CD14-positive monocyte (primary cell): ENCODE results near the gene CDH13. TPM values are rescaled to one million over a fixed set of nuclear protein-coding genes. Genes with fewer than 3 reads are reported as not detected.

Source experiments
- DNase-seq, 3 donors: peaks; one replicate each; pipeline ENCODE4 v3.0.0-alpha.2; 2011 to 2022
- H2AFZ ChIP-seq: 2 replicates; pipeline ENCODE4 v1.6.0; 2012; ENCODE audit warnings: mild to moderate bottlenecking, low read depth, low read length, inconsistent platforms; ENCODE audit not compliant: insufficient read depth, poor library complexity, severe bottlenecking
- H3K27ac ChIP-seq, 2 donors: 1 replicate in 1 of 2; 2 replicates in 1 of 2; pipeline ENCODE4 v1.5.1; 2012 to 2013; ENCODE audit warnings: low read length in 2 of 2, control low read depth in 1 of 2, inconsistent platforms in 1 of 2, low read depth in 1 of 2, mild to moderate bottlenecking in 1 of 2
- H3K27me3 ChIP-seq, 2 donors: one replicate each; pipeline versions ENCODE4 v1.6.0 to v1.6.1; 2011 to 2013; ENCODE audit warnings: low read length in 2 of 2; ENCODE audit not compliant: control insufficient read depth in 2 of 2, insufficient read depth in 2 of 2
- H3K36me3 ChIP-seq, 2 donors: replicated peaks in 1 of 2; 1 replicate in 1 of 2; 2 replicates in 1 of 2; pipeline versions ENCODE4 v1.5.1 to v1.6.1; 2012 to 2013; ENCODE audit warnings: low read length in 2 of 2, control low read depth in 1 of 2, inconsistent platforms in 1 of 2, mild to moderate bottlenecking in 1 of 2; ENCODE audit not compliant: insufficient read depth in 2 of 2, control insufficient read depth in 1 of 2
- H3K4me1 ChIP-seq, 2 donors: 1 replicate in 1 of 2; 2 replicates in 1 of 2; pipeline versions ENCODE4 v1.5.1 to v1.6.1; 2012 to 2013; ENCODE audit warnings: low read length in 2 of 2, control low read depth in 1 of 2, inconsistent platforms in 1 of 2, mild to moderate bottlenecking in 1 of 2, moderate library complexity in 1 of 2; ENCODE audit not compliant: insufficient read depth in 2 of 2, control insufficient read depth in 1 of 2
- H3K4me2 ChIP-seq: replicated peaks from 2 replicates; pipeline ENCODE3; 2012; ENCODE audit warnings: low read length, moderate library complexity, mild to moderate bottlenecking; ENCODE audit not compliant: poor library complexity, severe bottlenecking; ENCODE audit errors: extremely low read depth
- H3K4me3 ChIP-seq, 3 experiments: fragments of 200-600 bp in 1 of 3; sonication (generic) in 1 of 3; replicated peaks in 1 of 3; 1 replicate in 2 of 3; 2 replicates in 1 of 3; pipeline ENCODE4 v1.5.1; 2011 to 2013; ENCODE audit warnings: low read length in 3 of 3, mild to moderate bottlenecking in 3 of 3, control low read depth in 2 of 3, low read depth in 2 of 3, inconsistent platforms in 1 of 3, moderate library complexity in 1 of 3
- H3K79me2 ChIP-seq: 2 replicates; pipeline ENCODE4 v1.6.0; 2012; ENCODE audit warnings: mild to moderate bottlenecking, control low read depth, inconsistent platforms, low read length, moderate library complexity; ENCODE audit not compliant: insufficient read depth
- H3K9ac ChIP-seq: 2 replicates; pipeline ENCODE4 v1.6.0; 2017; ENCODE audit warnings: low read length, mild to moderate bottlenecking; ENCODE audit not compliant: insufficient read depth, poor library complexity, severe bottlenecking
- H3K9me3 ChIP-seq, 2 donors: replicated peaks in 1 of 2; 1 replicate in 1 of 2; 2 replicates in 1 of 2; pipeline versions ENCODE4 v1.5.1 to v1.6.1; 2012 to 2013; ENCODE audit warnings: low read length in 2 of 2, control low read depth in 1 of 2; ENCODE audit not compliant: control insufficient read depth in 1 of 2, insufficient read depth in 1 of 2
- H4K20me1 ChIP-seq: 2 replicates; pipeline ENCODE4 v1.6.0; 2012; ENCODE audit warnings: mild to moderate bottlenecking, low read length, control low read depth, moderate library complexity; ENCODE audit not compliant: insufficient read depth
- H3K27ac Mint-ChIP-seq, 7 donors: one replicate each; pipeline ENCODE4 v1.8.0; 2020; ENCODE audit warnings: mild to moderate bottlenecking in 7 of 7, mixed read lengths in 7 of 7, moderate library complexity in 6 of 7, inconsistent platforms in 2 of 7
- H3K27me3 Mint-ChIP-seq, 3 donors: one replicate each; pipeline ENCODE4 v1.8.0; 2021 to 2022; ENCODE audit warnings: low read depth in 3 of 3, mild to moderate bottlenecking in 3 of 3, mixed read lengths in 3 of 3, moderate library complexity in 3 of 3, inconsistent platforms in 1 of 3
- H3K36me3 Mint-ChIP-seq, 2 donors: one replicate each; pipeline ENCODE4 v1.8.0; 2020; ENCODE audit warnings: mixed read lengths in 2 of 2, inconsistent platforms in 1 of 2, mild to moderate bottlenecking in 1 of 2
- H3K4me1 Mint-ChIP-seq: one replicate; pipeline ENCODE4 v1.8.0; 2020; ENCODE audit warnings: mild to moderate bottlenecking, mixed read lengths
- H3K4me3 Mint-ChIP-seq, 2 donors: one replicate each; pipeline ENCODE4 v1.8.0; 2020; ENCODE audit warnings: mild to moderate bottlenecking in 2 of 2, mixed read lengths in 2 of 2, moderate library complexity in 1 of 2
- H3K9me3 Mint-ChIP-seq, 7 donors: one replicate each; pipeline ENCODE4 v1.8.0; 2020 to 2022; ENCODE audit warnings: mixed read lengths in 7 of 7, mild to moderate bottlenecking in 6 of 7, moderate library complexity in 6 of 7, inconsistent platforms in 2 of 7
- WGBS: methylation state at CpG from one replicate; pipeline ENCODE4 v1.1.5; 2013; ENCODE audit warnings: missing lambda C conversion rate; ENCODE audit not compliant: insufficient coverage; 5-methylcytosine and 5-hydroxymethylcytosine counted together
- intact Hi-C, 2 donors: fragments of 100-400 bp; cut with micrococcal nuclease; formaldehyde crosslinking; loops; one replicate each; pipeline versions ENCODE4 v1.15.0 to v1.15.1; 2023
- polyA plus RNA-seq, 3 donors: library from polyadenylated mRNA; depleted of rRNA in 1 of 3; unstranded in 2 of 3; stranded (reverse) in 1 of 3; fragments of 300-500 nt in 2 of 3; fragments of >200 nt in 1 of 3; fragmentation: Illumina TruSeq in 2 of 3; gene quantifications; 1 replicate in 2 of 3; 2 replicates in 1 of 3; pipeline ENCODE4 v1.2.3, GENCODE V29; 2012 to 2021
- TF ChIP-seq, protein P1 (sequence below): fragments of 200-600 bp; IDR thresholded peaks from one replicate; pipeline ENCODE4 v1.8.0; 2022; ENCODE audit warnings: antibody characterized with exemption, mild to moderate bottlenecking

Gene CDH13
- polyA plus RNA-seq, 3 donors, result 0.13 to 0.19 TPM; not detected in 1

DNA sequence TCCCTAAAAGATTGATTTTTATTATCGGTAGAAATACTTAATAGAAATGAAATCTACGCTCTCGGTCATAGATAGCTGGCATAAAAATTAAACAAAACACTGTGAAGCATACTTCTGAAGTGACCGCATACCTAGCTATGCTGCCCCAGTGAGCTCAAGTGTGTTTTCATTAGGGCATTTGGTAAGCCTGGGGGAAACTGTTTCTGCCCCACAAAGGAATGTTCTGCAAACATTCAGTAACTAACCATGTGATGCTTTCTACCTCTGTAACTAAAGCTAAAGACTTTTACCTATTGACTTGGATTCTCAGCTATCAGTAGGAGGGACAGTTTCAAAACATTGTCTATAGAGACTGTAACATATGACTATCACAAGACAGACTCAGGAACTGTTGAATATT is 1087.5 kb downstream of the CDH13 start:
- H3K27ac Mint-ChIP-seq, result no peak overlapping the region
- 100% methylated on average over 1 of the region's 4 CpGs for WGBS
- no peak overlapping the region for H2AFZ ChIP-seq
- no peak overlapping the region for H3K4me3 Mint-ChIP-seq
- H3K36me3 Mint-ChIP-seq, result no peaks in the 10 kb centered on the region
- peaks cover 0 to 5% (median 1%) of the 10 kb centered on the region in 7 donors for H3K9me3 Mint-ChIP-seq
- TF ChIP-seq, protein P1, sequence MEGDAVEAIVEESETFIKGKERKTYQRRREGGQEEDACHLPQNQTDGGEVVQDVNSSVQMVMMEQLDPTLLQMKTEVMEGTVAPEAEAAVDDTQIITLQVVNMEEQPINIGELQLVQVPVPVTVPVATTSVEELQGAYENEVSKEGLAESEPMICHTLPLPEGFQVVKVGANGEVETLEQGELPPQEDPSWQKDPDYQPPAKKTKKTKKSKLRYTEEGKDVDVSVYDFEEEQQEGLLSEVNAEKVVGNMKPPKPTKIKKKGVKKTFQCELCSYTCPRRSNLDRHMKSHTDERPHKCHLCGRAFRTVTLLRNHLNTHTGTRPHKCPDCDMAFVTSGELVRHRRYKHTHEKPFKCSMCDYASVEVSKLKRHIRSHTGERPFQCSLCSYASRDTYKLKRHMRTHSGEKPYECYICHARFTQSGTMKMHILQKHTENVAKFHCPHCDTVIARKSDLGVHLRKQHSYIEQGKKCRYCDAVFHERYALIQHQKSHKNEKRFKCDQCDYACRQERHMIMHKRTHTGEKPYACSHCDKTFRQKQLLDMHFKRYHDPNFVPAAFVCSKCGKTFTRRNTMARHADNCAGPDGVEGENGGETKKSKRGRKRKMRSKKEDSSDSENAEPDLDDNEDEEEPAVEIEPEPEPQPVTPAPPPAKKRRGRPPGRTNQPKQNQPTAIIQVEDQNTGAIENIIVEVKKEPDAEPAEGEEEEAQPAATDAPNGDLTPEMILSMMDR, result no peak
- peaks cover 2 to 6% (median 6%) of the 10 kb centered on the region in 3 donors for H3K27me3 Mint-ChIP-seq
- H3K4me2 ChIP-seq, result no peak overlapping the region
- no peaks in the 10 kb centered on the region for H3K79me2 ChIP-seq
- H3K9me3 ChIP-seq, result no peaks in the 10 kb centered on the region
- H4K20me1 ChIP-seq, result no peaks in the 10 kb centered on the region
- no peak overlapping the region for H3K9ac ChIP-seq
- no peaks in the 10 kb centered on the region for H3K4me1 ChIP-seq
- DNase-seq, result no peak
- H3K36me3 ChIP-seq, result no peaks in the 10 kb centered on the region
- H3K4me3 ChIP-seq, result no peak overlapping the region
- intact Hi-C loops, result no loop called here
- no peaks in the 10 kb centered on the region for H3K27me3 ChIP-seq
- no peaks in the 10 kb centered on the region for H3K4me1 Mint-ChIP-seq
- H3K27ac ChIP-seq, result no peak overlapping the region

DNA sequence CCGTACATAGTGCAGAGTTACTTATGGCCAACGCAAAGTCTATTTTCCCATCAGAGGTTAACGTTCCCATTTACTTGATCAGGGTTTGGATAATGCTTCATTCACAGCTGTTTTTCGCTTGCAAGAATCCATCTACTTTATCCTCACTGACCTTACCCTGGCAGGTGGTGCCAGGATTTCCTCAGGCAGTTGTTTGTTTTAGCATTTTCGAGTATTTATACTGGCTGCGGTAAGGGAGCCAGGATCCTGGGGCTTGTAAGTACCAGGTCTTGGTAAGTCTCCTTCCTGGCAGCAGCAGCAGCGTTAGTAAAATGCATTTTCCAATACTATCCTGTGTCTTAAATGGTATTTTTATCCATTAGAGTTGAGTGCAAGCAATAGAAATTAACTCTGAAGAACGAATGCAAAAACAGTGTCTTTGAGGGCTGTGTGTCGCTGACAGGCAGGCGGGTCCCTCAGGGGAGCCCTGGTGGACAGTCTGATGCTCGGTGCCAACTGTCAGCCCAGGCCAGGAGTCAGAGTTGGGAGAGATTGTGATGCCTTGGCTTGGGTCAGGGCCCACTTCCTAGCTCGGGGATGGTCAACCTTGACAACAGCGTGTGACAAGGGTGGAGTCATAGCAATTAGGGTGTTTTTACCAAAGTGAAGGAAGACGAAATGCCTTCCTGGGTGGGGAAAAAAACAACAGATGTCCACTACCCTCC is 1088.6 kb downstream of the CDH13 start:
- Mint-ChIP-seq H3K9me3 (peaks cover 0 to 5% (median 1%) of the 10 kb centered on the region in 7 donors), H3K4me3 (no peak overlapping the region), H3K27me3 (peaks cover 2 to 6% (median 5%) of the 10 kb centered on the region in 3 donors), H3K4me1 (no peaks in the 10 kb centered on the region), H3K27ac (no peak overlapping the region), H3K36me3 (no peaks in the 10 kb centered on the region)
- TF ChIP-seq, protein P1, result no peak
- H3K27ac ChIP-seq, result no peak overlapping the region
- 92% methylated on average over 7 of the region's 14 CpGs for WGBS
- H3K27me3 ChIP-seq, result no peaks in the 10 kb centered on the region
- no peaks in the 10 kb centered on the region for H4K20me1 ChIP-seq
- no peak overlapping the region for H3K4me2 ChIP-seq
- no peak overlapping the region for H3K9ac ChIP-seq
- H3K79me2 ChIP-seq, result no peaks in the 10 kb centered on the region
- no peak overlapping the region for H2AFZ ChIP-seq
- intact Hi-C loops, result no loop called here
- H3K36me3 ChIP-seq, result no peaks in the 10 kb centered on the region
- H3K9me3 ChIP-seq, result no peaks in the 10 kb centered on the region
- no peak for DNase-seq
- H3K4me3 ChIP-seq, result no peak overlapping the region
- H3K4me1 ChIP-seq, result no peaks in the 10 kb centered on the region
